ENCODE results near the gene SH3PXD2A.
A peak's percentile ranks its signal among the peaks of the same experiment; 100 is the strongest.

The SH3PXD2A gene

DNA sequence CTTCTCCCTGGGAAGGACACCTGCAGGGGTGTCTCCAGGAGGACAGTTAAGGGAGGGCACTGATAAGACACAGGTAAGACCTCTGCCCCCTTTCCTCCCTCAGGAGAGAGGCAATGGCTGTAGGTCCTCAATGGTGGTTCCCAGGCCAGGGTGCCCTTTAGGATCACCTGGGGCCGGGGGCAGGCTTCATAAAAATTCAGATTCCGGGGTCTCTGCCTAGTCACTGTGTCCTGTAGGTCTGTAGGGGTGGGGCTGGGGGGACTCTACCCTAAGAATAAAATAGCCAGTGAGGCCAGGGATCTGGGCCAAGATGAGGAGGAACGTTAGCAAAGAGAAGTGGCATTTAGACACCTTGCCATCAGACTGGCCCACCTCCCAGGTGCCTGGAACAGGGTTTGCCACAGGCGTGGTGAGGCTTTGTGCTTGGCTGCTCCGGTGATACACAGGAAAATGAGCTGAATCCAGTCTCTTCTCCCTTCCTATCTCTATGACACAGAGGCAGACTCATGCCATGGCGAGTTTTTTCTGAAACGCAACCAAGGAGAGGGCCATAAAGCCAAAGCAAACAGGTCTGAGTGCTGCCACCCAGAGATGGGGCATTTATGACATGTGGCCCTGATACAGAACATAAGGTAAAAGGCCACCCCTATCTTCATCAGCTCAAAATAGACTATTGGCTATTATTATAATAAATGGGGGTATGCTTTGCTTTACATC lies 52.6 kb downstream of the SH3PXD2A start:
- in situ Hi-C loops (cut with MboI; ENCODE audit: low pct_unique_long_range_greater_than_20kb, low sequenced_read_pairs), result no loop called here
- DNase-seq, result no peak

DNA sequence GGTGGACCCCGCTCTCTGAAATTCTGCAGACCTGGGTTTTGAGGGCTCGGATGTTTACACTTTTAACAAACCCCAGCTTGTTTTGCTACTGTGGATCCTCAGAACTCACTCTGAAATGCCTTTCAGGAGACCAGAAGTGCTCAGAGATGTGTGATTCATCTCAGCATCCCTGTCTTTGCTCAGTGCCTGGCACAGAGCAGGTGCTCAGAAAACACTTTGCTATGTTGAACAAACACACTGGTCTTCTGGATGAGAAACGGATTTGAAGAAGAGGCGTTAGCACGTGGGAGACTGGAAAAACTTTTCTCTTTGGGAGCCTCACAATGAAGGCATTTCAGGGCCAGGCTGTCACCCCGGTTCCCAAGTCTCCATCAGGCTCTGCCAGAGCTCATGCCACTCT lies 53.3 kb downstream of the SH3PXD2A start:
- DNase-seq, result no peak
- in situ Hi-C loops (cut with MboI; ENCODE audit: low pct_unique_long_range_greater_than_20kb, low sequenced_read_pairs), result no loop called here

DNA sequence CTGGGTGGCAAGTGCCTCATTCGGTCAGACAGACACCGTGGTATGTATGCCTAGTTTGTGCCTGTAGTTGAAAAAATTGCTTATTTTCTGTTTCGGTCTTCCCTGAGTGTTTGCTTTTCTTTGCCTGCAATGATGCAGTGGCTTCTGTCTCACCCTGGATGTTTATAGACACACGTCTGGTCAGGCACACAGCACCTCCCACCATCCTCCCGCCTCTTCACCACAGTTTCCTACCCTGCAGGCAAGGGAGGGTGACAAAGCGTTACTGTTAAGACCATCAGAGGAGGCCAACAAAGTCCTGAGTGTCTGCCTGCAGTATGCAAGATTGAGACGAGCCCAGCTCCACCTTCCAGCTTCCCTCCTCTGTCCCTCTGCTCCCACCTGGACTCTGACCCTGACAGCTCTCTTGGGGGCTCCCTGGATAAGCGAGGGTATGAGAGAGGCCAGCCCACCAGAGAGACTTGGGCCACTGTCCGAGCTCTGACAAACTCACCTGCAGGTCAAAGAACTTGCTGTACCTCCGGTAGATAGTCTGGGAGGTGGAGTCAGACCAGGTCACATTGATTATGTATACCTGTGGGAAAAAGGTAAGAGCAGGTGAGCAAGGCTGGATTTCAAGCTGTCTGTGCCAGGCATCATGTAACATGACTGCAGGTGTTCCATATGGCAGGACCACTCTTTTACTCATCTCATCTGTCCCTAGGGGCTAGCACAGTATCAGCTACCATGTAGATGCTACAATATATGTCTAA lies 54.4 kb downstream of the SH3PXD2A start:
- peak; percentile 45 for DNase-seq
- in situ Hi-C loops (cut with MboI; ENCODE audit: low pct_unique_long_range_greater_than_20kb, low sequenced_read_pairs), result no loop called here

DNA sequence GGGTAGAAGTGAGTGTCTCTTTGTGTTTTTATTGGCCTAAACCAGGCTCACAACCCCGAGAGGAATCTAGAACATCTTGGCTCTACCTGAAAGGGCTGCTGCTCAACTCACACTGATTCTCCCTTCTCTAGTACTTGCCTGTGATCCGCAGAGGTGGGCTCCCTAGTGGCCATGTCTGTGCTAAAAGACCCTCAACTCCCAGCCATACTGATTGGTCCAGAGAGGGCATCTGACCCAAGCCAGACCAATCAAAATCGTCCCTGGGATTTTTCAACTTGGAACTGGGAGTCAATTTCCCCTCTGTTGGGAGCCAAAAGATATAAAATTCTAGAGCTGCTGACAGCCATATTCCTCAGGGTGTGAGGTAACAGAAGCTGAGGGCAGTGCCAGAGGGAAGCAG lies 55.3 kb downstream of the SH3PXD2A start:
- in situ Hi-C loops (cut with MboI; ENCODE audit: low pct_unique_long_range_greater_than_20kb, low sequenced_read_pairs), result no loop called here
- no peak for DNase-seq

DNA sequence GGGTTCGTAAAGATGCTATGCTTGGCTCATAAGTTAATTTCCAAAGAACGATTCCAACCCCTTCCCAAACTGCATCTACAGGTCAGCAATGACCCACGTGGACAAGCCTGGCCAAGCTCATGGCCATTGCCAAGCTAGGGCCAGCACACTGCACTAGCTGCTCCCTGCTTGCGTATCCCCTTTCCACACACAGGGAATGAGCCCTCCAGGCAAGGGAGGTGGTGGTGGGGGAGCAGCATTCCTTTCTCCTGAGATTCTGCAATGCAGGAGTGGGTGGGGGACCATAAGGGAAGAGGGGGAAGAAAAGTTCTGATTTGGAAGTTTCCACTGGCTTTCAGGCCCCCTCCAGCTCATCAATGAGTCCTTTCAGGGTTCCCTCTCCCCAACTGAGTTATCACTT lies 56.0 kb downstream of the SH3PXD2A start:
- in situ Hi-C loops (cut with MboI; ENCODE audit: low pct_unique_long_range_greater_than_20kb, low sequenced_read_pairs), result no loop called here
- DNase-seq, result no peak

DNA sequence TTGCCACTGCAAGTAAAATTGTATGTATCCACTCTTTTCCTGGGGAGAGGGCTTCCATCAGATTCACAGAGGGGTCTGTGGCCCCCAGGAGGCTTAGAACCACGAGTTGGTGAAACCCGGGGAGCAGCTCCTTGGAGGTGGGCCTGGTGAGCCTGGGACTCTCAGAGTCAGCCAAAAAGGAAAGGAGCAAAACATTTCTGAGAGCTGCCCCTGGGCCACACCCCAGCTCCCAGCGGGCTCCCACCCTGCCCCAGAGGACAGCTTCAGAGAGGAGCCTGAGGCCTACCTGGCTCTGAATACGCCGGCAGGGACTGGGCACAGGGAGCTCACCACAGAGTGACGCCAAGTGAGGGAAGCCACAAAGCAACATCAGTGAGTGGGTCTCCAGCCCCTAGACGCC lies 56.9 kb downstream of the SH3PXD2A start:
- in situ Hi-C loops (cut with MboI; ENCODE audit: low pct_unique_long_range_greater_than_20kb, low sequenced_read_pairs), result no loop called here

DNA sequence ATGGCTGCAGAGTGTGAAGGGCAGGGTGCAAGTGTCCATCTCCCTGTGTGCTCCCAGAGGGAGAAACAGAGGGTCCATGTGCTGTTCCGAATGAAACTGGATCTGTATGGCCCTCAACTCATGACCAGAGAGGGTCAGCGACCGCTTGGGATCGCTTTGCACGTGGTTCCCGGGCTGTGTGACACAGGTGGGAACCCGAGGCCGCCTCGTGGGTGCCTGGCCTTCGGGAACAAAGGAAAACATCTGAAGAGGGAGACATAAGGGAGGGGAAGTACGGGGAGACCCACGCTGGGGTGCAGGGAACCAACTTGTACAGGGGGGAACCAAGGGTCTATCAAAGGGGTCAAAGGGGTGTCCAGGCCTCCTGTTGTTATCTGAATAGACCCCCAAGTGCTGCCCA lies 57.5 kb downstream of the SH3PXD2A start:
- in situ Hi-C loops (cut with MboI; ENCODE audit: low pct_unique_long_range_greater_than_20kb, low sequenced_read_pairs), result no loop called here
- no peak for DNase-seq

More for the DNA sequence above, 56.9 kb downstream of the SH3PXD2A start:
- no peak for DNase-seq

DNA sequence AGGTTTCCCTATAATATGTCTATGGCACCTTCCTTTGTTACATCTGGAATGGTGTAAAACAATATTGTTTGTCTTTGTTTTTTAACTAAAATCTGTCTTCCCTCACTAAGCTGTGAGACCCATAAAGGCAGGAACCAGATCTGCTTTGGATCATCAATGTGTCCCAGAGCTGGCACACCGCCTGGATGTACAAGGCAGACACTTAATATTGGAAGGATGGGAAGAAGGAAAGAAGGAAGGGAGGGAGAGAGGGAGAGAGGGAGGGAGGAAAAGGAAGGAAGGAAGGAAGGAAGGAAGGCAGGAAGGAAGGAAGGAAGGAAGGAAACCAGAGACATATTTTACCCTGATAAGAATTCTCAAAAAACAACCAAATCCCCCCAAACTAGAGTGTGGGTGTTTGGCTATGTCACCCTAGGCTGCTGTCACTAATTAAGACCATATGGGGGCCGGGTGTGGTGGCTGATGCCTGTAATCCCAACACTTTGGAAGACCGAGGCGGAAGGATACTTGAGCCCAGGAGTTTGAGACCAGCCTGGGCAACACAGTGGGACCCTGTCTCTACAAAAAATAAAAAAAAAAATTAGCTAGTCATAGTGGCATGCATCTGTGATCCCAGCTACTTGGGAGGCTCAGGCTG lies 59.6 kb downstream of the SH3PXD2A start:
- in situ Hi-C loops (cut with MboI; ENCODE audit: low pct_unique_long_range_greater_than_20kb, low sequenced_read_pairs), result no loop called here
- no peak for DNase-seq

DNA sequence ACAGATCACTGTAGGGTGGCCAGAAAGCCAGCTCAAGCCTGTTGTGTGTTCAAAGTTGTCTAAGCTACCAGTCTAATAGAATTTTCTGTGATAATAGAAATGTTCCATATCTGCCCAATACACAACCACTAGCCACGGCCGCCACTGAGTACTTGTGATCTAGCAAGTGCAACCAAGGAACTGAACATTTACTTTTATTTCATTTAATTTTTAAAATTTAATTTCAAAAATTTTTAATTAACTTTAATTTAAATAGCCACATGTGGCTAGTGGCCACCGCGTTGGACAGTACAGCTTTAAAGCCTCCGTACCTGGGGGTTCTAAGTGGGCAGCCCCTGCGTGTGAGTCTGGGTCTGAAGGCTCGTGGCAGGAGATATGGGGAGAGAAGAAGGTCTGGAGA lies 60.4 kb downstream of the SH3PXD2A start:
- in situ Hi-C loops (cut with MboI; ENCODE audit: low pct_unique_long_range_greater_than_20kb, low sequenced_read_pairs), result no loop called here
- DNase-seq, result no peak

DNA sequence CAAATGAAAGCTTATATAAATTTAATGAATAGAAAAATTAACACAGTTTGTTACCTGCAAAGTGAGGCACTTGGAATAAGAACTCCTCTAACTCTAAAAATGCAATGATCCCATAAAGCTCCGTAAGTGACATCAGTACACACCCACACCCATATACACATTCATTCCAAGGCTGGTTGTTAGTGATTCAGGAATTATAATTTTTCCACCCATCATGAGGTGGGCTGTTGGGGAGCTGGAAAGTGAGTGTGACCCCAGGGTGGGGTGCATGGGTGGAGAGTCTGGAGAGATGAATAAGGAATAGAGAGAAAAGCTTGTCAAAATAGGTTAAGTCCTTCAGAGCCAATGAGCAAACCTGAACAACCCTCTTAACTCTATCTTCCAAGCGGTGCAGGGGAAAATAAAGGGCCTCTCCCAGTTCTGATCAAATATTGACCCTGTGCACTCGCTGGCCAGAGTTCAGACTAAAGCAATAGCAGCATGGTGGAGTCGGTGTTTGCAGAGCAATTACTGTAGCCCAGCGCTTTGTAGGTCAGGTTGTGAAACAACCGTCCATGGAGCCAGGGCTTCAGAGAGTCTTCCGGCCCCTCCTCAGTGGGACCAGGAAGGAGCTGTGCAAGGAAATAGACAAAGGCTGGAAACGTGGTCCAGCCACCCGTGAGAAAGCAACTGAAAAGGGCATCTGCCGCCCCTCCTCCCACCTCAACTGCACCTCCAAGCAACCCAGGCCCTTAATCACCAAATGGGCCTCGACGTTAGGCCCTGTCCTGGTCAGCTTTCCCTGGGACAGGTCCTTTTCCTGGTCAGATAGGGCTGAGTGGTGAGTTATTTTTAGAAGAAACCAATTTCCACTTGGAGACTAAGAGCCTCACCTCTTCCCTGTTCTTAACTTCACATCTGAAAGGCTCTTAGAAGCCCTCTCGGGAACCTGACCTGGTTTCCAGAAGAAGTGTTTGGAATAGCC lies 61.2 kb downstream of the SH3PXD2A start:
- no peak for DNase-seq
- in situ Hi-C loops (cut with MboI; ENCODE audit: low pct_unique_long_range_greater_than_20kb, low sequenced_read_pairs), result no loop called here

DNA sequence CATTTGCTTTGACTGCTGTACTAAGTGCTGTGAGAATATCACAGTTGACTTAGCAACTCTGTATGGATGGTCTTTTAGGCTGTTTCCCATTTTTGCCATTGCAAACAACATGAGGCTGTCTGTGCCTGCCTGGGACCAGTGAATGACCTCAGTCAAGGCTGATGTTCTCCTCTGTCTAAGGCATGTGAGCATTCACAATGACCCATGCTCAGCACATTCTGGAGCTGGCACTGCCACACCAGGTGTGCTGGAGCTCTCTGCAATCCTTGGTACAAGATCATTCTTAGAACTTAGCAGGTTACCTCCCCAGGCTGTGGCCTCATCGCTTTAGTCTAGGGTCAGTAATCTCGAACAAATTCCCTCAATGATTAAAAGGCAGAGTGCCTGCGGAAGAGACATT lies 61.9 kb downstream of the SH3PXD2A start:
- in situ Hi-C loops (cut with MboI; ENCODE audit: low pct_unique_long_range_greater_than_20kb, low sequenced_read_pairs), result no loop called here

DNA sequence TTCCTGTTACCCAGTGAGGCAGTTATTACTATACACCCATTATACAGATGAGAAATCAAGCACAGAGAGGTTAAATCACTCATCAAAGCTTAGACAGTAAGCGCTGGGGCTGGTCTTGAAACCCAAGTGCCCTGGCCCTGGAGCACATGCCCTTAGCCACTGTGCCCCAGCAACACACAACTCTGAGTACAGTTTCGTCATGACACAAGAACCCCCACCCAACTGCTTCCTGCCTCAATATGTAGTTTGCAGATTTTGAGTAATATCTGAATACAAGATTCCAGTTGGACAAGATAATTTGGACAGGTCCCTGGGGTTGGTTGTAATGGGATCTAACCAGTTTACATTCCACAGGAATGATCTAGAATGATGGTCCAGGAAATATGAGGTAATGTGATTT lies 62.8 kb downstream of the SH3PXD2A start:
- in situ Hi-C loops (cut with MboI; ENCODE audit: low pct_unique_long_range_greater_than_20kb, low sequenced_read_pairs), result no loop called here
- DNase-seq, result no peak

More for the DNA sequence above, 61.9 kb downstream of the SH3PXD2A start:
- no peak for DNase-seq

DNA sequence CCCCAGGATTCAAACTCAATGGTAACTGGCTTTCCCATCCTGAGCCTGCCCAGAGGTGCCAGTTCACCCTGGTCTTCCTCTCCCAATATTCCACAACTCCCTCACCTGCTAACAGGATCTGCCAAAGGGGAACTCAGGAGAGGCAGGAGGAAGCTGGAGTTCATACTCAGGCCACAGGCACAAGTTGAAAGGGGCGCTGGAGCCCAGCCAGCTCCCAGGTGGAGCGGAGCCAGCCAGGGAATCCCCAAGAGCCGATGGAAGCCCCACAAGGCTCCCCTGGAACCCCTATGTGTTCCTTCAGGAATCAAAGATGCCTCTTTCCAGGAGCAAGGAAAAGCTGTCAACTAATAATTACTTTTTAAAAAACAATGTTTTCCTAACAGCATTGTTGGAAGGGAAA lies 63.5 kb downstream of the SH3PXD2A start:
- in situ Hi-C loops (cut with MboI; ENCODE audit: low pct_unique_long_range_greater_than_20kb, low sequenced_read_pairs), result no loop called here
- DNase-seq, result no peak

DNA sequence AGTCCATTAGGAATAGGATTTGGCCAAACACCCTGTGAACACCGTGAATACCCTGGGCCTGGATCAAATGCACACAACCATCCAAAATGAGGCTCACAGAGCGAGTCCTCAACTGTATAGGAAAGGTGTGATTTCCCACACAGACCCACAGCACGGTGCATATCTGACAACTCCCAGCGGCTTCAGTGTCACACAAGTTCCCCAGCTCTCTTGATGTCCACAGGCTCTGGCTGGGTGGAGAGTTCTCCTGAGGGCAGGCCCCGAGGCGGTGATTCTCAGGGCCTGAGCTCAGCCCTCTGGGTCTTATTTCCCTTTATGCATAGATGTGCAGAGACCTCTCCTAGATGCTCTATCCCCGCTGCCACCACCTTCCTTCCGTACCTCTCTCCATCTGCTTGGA lies 64.1 kb downstream of the SH3PXD2A start:
- in situ Hi-C loops (cut with MboI; ENCODE audit: low pct_unique_long_range_greater_than_20kb, low sequenced_read_pairs), result no loop called here
- DNase-seq, result no peak

DNA sequence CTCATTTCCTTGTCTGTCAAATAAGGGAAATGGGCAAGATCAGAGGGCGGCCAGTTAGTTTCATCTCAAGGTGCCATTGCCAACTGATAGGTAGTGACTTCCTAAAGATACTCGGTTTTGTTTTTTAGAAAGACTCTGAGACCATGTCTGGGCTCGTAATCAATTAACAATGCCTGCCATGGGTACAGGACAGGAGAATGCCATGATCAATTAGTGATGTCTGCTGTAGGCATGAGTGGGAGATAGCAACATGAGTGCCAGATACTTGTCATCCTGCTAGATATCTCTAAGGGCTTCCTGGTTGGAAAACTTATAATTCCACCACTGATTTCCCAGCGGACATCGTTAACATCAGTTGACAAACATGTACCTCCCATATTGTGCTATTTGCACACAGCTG lies 64.8 kb downstream of the SH3PXD2A start:
- in situ Hi-C loops (cut with MboI; ENCODE audit: low pct_unique_long_range_greater_than_20kb, low sequenced_read_pairs), result no loop called here
- DNase-seq, result no peak

DNA sequence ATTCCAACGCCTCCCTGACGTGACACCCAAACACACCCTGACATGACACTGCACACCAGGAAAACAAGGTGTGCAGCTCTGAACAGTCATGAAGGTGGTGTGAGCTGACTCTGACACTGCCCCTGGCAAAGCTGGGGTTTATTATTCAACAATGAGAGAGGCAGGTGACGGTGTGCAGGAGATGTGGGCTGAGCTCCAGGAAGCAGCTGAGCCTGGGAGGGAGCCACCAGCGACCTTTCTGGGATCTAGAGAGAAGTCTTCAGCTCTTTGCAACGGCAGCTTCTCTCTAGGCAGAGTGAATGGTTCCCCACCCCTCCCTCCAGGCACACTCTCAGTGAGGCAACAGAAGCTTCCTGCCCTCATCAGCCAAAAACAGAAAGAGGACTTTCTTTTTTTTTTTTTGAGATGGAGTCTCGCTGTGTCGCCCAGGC lies 65.6 kb downstream of the SH3PXD2A start:
- DNase-seq, result no peak
- in situ Hi-C loops (cut with MboI; ENCODE audit: low pct_unique_long_range_greater_than_20kb, low sequenced_read_pairs), result no loop called here

DNA sequence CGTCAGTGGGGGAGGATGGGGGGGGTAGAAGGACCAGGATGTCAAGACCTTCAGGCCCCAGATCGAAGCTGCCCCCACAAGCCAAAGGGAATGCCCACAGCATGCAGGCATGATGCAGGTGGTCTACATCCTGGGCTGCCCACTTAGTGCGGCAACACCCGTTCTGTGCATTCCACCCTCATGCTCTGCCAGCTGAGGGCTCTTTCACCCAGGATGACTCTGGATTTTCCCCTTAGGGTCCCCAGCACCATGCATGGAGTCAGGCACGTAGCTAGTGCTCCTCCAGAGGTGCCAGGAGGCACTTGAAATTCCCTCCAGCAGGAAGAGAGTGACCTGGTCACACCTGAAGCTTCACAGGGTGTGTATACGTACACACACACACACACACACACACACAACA lies 66.2 kb downstream of the SH3PXD2A start:
- in situ Hi-C loops (cut with MboI; ENCODE audit: low pct_unique_long_range_greater_than_20kb, low sequenced_read_pairs), result no loop called here
- DNase-seq, result no peak

DNA sequence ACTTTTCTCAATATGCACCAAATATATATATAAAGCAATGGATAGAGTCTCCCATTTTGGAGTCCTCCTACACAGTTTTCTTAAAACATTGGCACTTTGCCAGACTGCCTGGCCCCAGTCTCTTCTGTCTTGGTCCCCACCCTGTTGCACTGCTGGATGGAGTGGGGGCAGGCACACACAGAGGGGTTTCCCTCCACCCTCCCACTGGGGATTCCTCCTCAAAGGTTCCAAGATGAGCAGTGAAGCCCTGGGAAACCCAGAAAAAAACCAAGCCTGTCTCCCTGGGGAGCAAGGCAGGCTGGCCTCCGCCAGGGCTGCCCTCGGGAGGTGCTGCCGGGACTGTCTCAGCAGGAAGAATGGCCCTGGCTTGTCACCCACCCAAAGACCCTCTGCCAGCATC lies 68.0 kb downstream of the SH3PXD2A start:
- no peak for DNase-seq
- in situ Hi-C loops (cut with MboI; ENCODE audit: low pct_unique_long_range_greater_than_20kb, low sequenced_read_pairs), result no loop called here

DNA sequence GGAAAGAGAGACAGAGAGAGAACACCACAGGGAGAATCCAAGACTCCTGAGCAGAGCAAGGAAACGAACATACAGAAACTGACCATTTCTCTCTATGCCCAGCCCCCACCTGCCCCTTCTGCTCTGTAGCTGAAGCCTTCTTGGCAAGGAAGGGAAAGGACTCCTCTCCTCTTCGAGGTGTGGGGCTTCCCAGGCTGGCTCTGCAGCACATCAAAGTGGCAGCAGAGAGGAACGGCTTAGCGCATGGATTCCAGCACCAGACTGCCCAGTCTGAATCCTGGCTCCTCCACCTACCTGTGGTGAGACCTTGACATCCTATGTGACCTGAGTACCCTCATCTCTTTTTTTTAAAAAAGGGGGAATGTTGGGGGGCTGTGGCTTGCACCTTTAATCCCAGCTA lies 69.4 kb downstream of the SH3PXD2A start:
- in situ Hi-C loops (cut with MboI; ENCODE audit: low pct_unique_long_range_greater_than_20kb, low sequenced_read_pairs), result no loop called here

More for the DNA sequence above, 69.4 kb downstream of the SH3PXD2A start:
- no peak for DNase-seq

Data from KBM-7 (cell line).